Heart right ventricle (tissue), 16 donors: ENCODE data around the gene PRDM8. TPM values are rescaled to one million over a fixed set of nuclear protein-coding genes. Genes with fewer than 3 reads are reported as not detected.

Experiments
- ATAC-seq, 8 donors: fragments of 200-7000 bp; cut with Tn5 transposase; one replicate each; pipeline ENCODE4 v1.9.1; 2020; ENCODE audit warnings: mild to moderate bottlenecking in 8 of 8, moderate library complexity in 8 of 8, moderate number of reproducible peaks in 1 of 8
- DNase-seq, 2 donors: peaks; one replicate each; pipeline ENCODE4 v3.0.0-alpha.2; 2020
- H3K27ac ChIP-seq, 10 donors: fragments of 200-600 bp; sonication (generic) in 2 of 10; one replicate each; pipeline versions ENCODE4 v1.5.0 to v1.8.0; 2020 to 2022; ENCODE audit warnings: mild to moderate bottlenecking in 3 of 10
- H3K27me3 ChIP-seq, 7 donors: fragments of 200-600 bp; one replicate each; pipeline ENCODE4 v1.8.0; 2021 to 2022; ENCODE audit warnings: mild to moderate bottlenecking in 2 of 7
- H3K36me3 ChIP-seq, 9 donors: fragments of 200-600 bp; sonication (generic) in 1 of 9; one replicate each; pipeline versions ENCODE4 v1.5.0 to v1.8.0; 2020 to 2022; ENCODE audit warnings: mild to moderate bottlenecking in 2 of 9
- H3K4me1 ChIP-seq, 9 donors: fragments of 200-600 bp; sonication (generic) in 1 of 9; one replicate each; pipeline versions ENCODE4 v1.5.0 to v1.8.0; 2020 to 2022; ENCODE audit warnings: mild to moderate bottlenecking in 4 of 9
- H3K4me3 ChIP-seq, 10 donors: fragments of 200-600 bp; sonication (generic) in 2 of 10; one replicate each; pipeline versions ENCODE4 v1.5.0 to v1.8.0; 2020 to 2022; ENCODE audit warnings: mild to moderate bottlenecking in 7 of 10, moderate library complexity in 2 of 10
- H3K9me3 ChIP-seq, 11 donors: fragments of 200-600 bp in 10 of 11; sonication (generic) in 2 of 11; one replicate each; pipeline versions ENCODE4 v1.5.0 to v1.8.0; 2013 to 2022; ENCODE audit warnings: mild to moderate bottlenecking in 2 of 11, control low read depth in 1 of 11, moderate library complexity in 1 of 11
- CTCF ChIP-seq, 9 donors: fragments of 200-600 bp; sonication (generic) in 2 of 9; IDR thresholded peaks; one replicate each; pipeline versions ENCODE4 v1.5.0 to v1.8.0; 2021 to 2022; ENCODE audit warnings: antibody characterized with exemption in 9 of 9, mild to moderate bottlenecking in 5 of 9, moderate library complexity in 1 of 9
- WGBS, 2 donors: extraction: QIAGEN DNeasy Blood & Tissue Kit; methylation state at CpG; one replicate each; pipeline ENCODE4 v1.1.7; 2013; ENCODE audit warnings: inconsistent platforms in 1 of 2; 5-methylcytosine and 5-hydroxymethylcytosine counted together
- intact Hi-C, 10 donors: fragments of 100-400 bp; cut with DNase I; formaldehyde crosslinking; loops; one replicate each; pipeline versions ENCODE4 v1.11.1 to v1.14.2; 2022
- polyA plus RNA-seq, 2 donors: library from polyadenylated mRNA; stranded (reverse); fragments of 200-250 nt; gene quantifications; one replicate each; pipeline ENCODE4 v1.2.3, GENCODE V29; 2013
- total RNA-seq, 10 donors: library from RNA; stranded (reverse); fragmentation: NEBNext Ultra II Directional in 3 of 10; extraction: Animal tissue kit (Norgen Biotek cat#: 25700) in 3 of 10; gene quantifications; one replicate each; pipeline versions ENCODE4 v1.2.1 to v1.2.4, GENCODE V29; 2021 to 2023
- donor health status: Arrhythmogenic right ventricular cardiomyopathy.
- donor health status: ischemic (EF 13 %, LVEDD 7.1; RV severe dilation, severe dysfunction).
- donor health status: healthy with polysubstance abuse.
- donor health status: DM: no; HTN: yes; CAD: no.
- donor health status: DM: no; HTN: no; CAD: no.
- donor health status: ischemic (EF 25% LVEDD 6.9; RV normal size, moderate dysfunction).
- donor health status: ischemic (EF 25% LVEDD 5.7; RV mildly dilated, moderate dysfunction).
- donor health status: healthy.
- donor health status: DM: yes; HTN: yes; CAD: no.
- donor health status: Ischemic cardiomyopathy.
- donor health status: ischemic (EF 35%, LVEDD 5.7; RV mildly dilated, moderate dysfunction).
- donor health status: nonischemic (EF 11% LVEDD 7.7; RV severe dilation, severe dysfunction).
- donor health status: DM: yes; HTN: yes; CAD: no.
- donor health status: PGD.
- donor health status: ischemic (EF 29% LVEDD 5.4; RV normal size, mild dysfunction).
- donor health status: nonischemic (EF 23%, LVEDD 6.1; RV moderate dilation, normal function).

The PRDM8 gene
- total and polyA plus RNA-seq, 12 donors: 0.23 to 1.9 (median 0.67) TPM

GRCh38 chr4:80235451-80235850, 38.1 kb downstream of the PRDM8 start:
- 95 to 97% methylated on average over 1 of the region's 1 CpG for WGBS, 2 donors
- TF ChIP-seq CTCF (IDR thresholded peaks at IDR 0.05): no peak
- Histone ChIP-seq H3K9me3 (no peaks in the 10 kb centered on the region), H3K27me3 (peaks cover 0 to 36% (median 18%) of the 10 kb centered on the region in 7 donors), H3K36me3 (no peaks in the 10 kb centered on the region), H3K4me3 (no peak overlapping the region), H3K4me1 (no peaks in the 10 kb centered on the region), H3K27ac (no peak overlapping the region)
- no peak for DNase-seq
- no peak for ATAC-seq
- intact Hi-C loops: no loop called here

- TF ChIP-seq CTCF (IDR thresholded peaks at IDR 0.05): no peak
- no peaks in the 10 kb centered on the region for H3K4me1 ChIP-seq
- no peak overlapping the region for H3K4me3 ChIP-seq
- H3K9me3 ChIP-seq: no peaks in the 10 kb centered on the region
- 78 to 85% methylated on average over 6 of the region's 6 CpGs for WGBS, 2 donors
- ATAC-seq: no peak
- no peaks in the 10 kb centered on the region for H3K36me3 ChIP-seq
- H3K27ac ChIP-seq: no peak overlapping the region
- H3K27me3 ChIP-seq: peaks cover 0 to 40% (median 12%) of the 10 kb centered on the region in 7 donors
- intact Hi-C loops: no loop called here
- no peak for DNase-seq
These were observed 40.7 kb downstream of the PRDM8 start for GRCh38 chr4:80237992-80238391.

- peaks cover 0 to 50% (median 21%) of the 10 kb centered on the region in 7 donors for H3K27me3 ChIP-seq
- H3K36me3 ChIP-seq: no peaks in the 10 kb centered on the region
- WGBS, 2 donors: 83 to 91% methylated on average over 3 of the region's 3 CpGs
- intact Hi-C loops: no loop called here
- H3K27ac ChIP-seq: no peak overlapping the region
- DNase-seq (no peak), ATAC-seq (no peak)
- TF ChIP-seq CTCF (IDR thresholded peaks at IDR 0.05): no peak
- no peaks in the 10 kb centered on the region for H3K4me1 ChIP-seq
- H3K9me3 ChIP-seq: no peaks in the 10 kb centered on the region
- no peak overlapping the region for H3K4me3 ChIP-seq
These were observed 42.3 kb downstream of the PRDM8 start for GRCh38 chr4:80239480-80240150.

- Histone ChIP-seq H3K9me3 (no peaks in the 10 kb centered on the region), H3K4me3 (no peak overlapping the region), H3K4me1 (no peaks in the 10 kb centered on the region), H3K27me3 (peaks cover 0 to 46% (median 20%) of the 10 kb centered on the region in 7 donors), H3K36me3 (no peaks in the 10 kb centered on the region), H3K27ac (no peak overlapping the region)
- DNase-seq (no peak), ATAC-seq (no peak)
- TF ChIP-seq CTCF (IDR thresholded peaks at IDR 0.05): no peak
- intact Hi-C loops: no loop called here
These were observed 43.7 kb downstream of the PRDM8 start for GRCh38 chr4:80240976-80241375.
